ENCODE data around the gene PLEKHG4B. TPM values are rescaled to one million over a fixed set of nuclear protein-coding genes. Genes with fewer than 3 reads are reported as not detected.

Gene PLEKHG4B
- total and polyA plus RNA-seq, 2 of the 8 experiments (the other 6 are each of a cell fraction or from before 2014, with no cell fraction given): 31.1 to 43.6 TPM

DNA sequence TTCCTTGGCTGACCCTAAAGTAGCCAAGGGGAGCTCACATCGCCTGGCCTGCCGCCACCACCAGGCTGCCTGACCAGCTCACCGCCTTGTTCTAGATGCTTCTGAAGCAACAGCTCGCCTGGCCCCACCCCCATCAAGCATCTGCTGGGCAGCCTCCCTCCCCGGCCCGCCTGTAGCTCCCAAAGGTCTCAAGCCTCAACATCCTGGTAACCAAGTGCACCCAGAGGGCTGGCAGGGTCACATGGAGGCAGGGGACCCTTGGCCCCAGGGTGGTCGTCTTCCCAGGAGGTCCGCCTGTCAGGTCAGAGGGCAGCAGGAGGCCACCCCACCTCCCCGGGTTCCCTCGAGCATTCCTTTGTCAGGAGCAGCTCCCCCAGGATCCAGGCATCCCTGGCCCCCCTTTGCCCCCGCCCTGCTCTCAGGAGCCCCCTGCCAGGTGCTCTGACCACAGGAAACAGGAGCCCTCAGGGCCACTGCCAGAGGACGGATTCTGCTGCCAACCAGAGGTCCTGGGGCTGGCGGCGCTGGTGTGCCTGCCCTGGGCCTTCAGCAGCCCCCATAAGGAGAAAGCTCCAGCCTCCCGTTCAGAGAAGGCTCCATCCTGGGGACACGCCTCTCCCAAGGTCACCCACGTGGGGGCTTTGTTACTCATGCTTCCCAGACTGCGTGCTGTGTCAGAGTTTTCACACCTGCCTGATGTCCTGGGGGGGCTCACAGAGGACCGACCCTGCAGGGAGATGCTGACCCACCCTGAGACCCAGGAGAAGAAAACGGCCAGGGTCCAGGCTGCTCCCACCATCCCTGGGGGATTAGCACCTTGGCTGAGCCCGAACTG, 95.9 kb downstream of the PLEKHG4B start (continued):
- TF ChIP-seq, protein P1, sequence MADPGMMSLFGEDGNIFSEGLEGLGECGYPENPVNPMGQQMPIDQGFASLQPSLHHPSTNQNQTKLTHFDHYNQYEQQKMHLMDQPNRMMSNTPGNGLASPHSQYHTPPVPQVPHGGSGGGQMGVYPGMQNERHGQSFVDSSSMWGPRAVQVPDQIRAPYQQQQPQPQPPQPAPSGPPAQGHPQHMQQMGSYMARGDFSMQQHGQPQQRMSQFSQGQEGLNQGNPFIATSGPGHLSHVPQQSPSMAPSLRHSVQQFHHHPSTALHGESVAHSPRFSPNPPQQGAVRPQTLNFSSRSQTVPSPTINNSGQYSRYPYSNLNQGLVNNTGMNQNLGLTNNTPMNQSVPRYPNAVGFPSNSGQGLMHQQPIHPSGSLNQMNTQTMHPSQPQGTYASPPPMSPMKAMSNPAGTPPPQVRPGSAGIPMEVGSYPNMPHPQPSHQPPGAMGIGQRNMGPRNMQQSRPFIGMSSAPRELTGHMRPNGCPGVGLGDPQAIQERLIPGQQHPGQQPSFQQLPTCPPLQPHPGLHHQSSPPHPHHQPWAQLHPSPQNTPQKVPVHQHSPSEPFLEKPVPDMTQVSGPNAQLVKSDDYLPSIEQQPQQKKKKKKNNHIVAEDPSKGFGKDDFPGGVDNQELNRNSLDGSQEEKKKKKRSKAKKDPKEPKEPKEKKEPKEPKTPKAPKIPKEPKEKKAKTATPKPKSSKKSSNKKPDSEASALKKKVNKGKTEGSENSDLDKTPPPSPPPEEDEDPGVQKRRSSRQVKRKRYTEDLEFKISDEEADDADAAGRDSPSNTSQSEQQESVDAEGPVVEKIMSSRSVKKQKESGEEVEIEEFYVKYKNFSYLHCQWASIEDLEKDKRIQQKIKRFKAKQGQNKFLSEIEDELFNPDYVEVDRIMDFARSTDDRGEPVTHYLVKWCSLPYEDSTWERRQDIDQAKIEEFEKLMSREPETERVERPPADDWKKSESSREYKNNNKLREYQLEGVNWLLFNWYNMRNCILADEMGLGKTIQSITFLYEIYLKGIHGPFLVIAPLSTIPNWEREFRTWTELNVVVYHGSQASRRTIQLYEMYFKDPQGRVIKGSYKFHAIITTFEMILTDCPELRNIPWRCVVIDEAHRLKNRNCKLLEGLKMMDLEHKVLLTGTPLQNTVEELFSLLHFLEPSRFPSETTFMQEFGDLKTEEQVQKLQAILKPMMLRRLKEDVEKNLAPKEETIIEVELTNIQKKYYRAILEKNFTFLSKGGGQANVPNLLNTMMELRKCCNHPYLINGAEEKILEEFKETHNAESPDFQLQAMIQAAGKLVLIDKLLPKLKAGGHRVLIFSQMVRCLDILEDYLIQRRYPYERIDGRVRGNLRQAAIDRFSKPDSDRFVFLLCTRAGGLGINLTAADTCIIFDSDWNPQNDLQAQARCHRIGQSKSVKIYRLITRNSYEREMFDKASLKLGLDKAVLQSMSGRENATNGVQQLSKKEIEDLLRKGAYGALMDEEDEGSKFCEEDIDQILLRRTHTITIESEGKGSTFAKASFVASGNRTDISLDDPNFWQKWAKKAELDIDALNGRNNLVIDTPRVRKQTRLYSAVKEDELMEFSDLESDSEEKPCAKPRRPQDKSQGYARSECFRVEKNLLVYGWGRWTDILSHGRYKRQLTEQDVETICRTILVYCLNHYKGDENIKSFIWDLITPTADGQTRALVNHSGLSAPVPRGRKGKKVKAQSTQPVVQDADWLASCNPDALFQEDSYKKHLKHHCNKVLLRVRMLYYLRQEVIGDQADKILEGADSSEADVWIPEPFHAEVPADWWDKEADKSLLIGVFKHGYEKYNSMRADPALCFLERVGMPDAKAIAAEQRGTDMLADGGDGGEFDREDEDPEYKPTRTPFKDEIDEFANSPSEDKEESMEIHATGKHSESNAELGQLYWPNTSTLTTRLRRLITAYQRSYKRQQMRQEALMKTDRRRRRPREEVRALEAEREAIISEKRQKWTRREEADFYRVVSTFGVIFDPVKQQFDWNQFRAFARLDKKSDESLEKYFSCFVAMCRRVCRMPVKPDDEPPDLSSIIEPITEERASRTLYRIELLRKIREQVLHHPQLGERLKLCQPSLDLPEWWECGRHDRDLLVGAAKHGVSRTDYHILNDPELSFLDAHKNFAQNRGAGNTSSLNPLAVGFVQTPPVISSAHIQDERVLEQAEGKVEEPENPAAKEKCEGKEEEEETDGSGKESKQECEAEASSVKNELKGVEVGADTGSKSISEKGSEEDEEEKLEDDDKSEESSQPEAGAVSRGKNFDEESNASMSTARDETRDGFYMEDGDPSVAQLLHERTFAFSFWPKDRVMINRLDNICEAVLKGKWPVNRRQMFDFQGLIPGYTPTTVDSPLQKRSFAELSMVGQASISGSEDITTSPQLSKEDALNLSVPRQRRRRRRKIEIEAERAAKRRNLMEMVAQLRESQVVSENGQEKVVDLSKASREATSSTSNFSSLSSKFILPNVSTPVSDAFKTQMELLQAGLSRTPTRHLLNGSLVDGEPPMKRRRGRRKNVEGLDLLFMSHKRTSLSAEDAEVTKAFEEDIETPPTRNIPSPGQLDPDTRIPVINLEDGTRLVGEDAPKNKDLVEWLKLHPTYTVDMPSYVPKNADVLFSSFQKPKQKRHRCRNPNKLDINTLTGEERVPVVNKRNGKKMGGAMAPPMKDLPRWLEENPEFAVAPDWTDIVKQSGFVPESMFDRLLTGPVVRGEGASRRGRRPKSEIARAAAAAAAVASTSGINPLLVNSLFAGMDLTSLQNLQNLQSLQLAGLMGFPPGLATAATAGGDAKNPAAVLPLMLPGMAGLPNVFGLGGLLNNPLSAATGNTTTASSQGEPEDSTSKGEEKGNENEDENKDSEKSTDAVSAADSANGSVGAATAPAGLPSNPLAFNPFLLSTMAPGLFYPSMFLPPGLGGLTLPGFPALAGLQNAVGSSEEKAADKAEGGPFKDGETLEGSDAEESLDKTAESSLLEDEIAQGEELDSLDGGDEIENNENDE (IDR thresholded peaks at IDR 0.05; ENCODE audit: insufficient replicate concordance, low read length): no peak
